Measurements from ENCODE around the gene LYST.

GRCh38 chr1:235679005-235679404 lies 187.7 kb downstream of the LYST start:
- no peak for TF ChIP-seq CTCF (IDR thresholded peaks at IDR 0.05; ENCODE audit: control extremely low read depth in 1 of 3, insufficient read depth in 1 of 3, low read depth in 1 of 3, low read length in 3 of 3)
- no peak for TF ChIP-seq POLR2A (IDR thresholded peaks at IDR 0.05; ENCODE audit: control extremely low read depth in 1 of 2, low read depth in 2 of 2, low read length in 2 of 2)
- TF ChIP-seq YY1 (IDR thresholded peaks at IDR 0.05; ENCODE audit: low read depth, low read length): no peak

Data from H1 (cell line).